NCI-H82 treated with DMSO at 0.1 percent for 48 hours (cell line): ENCODE measurements around the gene ZNF394.
A peak's percentile ranks its signal among the peaks of the same experiment; 100 is the strongest.

Experiments used
- DNase-seq: peaks from one replicate; lab custom pipeline; 2025; ENCODE audit not compliant: unreplicated experiment; lab: John Stamatoyannopoulos, UW

ZNF394 gene

DNA sequence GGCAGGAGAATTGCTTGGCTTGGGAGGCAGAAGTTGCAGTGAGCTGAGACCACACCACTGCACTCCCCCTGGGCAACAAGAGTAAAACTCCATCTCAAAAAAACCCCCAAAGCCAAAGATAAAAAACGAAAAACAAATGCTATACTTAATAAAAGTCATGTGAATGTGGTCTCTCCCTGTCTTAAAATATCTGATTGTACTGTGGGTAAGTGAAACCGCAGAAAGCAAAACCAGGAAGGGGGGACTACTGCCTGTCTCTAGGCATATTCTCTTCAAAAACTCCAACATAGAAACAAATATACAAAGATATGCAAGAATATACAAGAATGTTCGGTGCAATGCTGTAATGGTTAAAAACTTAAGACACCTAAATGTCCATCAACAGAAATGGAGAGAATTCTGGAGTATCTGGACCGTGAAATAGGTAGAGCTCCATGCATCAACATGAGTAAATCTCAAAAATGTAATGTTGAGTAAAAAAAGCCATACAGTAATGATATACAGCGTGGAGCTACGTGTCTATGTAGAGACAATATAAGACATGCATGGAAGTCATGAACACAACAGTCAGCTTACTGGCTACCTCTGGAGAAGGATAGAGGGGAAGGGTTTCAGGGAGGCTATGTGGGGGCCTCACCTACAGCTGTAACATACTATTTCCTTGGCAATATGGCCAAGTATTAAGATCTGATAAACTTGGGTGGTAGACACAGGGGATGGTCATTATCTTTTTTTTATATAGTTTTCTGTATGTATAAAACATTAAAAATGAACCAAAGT lies 2.1 kb downstream of the ZNF394 start:
- DNase-seq: no peak

DNA sequence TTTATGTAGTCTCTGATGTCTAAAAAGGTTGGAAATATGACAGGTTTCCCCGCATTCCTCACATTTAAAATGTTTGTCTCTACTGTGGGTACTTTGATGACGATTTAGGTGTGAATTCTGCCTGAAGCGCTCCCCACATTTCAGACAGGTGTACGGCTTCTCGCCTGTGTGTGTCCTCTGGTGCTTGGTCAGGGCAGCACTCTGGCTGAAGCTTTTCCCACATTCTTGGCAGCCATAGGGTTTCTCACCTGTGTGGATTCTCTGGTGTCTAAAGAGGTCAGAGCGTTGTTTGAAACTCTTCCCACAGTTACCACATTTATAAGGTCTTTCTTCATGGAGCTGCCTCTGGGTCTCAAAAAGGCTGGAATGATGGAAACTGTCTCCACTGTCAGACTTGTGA lies 6.3 kb downstream of the ZNF394 start:
- no peak for DNase-seq

DNA sequence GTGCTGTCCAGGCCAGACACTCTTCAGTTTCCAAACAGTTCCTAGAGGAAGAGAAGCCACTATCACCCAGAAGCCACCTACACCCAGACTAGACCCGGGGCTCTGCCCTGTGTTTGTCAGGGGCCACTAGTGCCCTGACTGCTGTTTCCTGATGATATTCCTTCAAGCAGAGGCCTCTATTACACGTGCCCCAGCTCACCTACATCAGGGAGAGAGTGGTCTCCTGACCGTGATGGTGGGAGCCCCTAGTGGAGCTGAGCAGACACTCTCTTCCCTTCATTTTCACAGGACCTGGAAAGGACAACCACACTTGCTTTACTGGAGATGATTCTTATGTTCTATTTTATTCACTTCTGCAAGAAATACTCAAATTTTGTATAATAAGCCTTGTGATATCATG lies 9.2 kb downstream of the ZNF394 start:
- no peak for DNase-seq

DNA sequence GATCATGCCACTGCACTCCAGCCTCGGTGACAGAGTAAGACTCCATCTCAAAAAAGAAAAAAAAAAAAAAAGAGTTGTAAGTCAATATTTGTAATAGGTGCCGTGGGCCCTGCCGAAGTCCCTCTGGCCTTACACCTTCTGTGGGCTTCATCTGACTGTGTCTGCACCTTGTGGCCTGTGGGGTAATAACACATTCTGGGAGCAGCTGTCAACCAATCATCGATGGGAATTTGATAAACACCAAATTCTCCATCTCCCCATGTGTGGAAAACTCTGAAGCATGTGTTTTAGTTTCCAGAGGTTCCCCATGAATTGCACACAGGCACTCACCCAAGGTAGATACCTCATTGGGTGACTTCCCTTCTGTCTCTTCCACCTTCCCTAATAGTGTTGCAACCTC lies 10.8 kb downstream of the ZNF394 start:
- DNase-seq: no peak

DNA sequence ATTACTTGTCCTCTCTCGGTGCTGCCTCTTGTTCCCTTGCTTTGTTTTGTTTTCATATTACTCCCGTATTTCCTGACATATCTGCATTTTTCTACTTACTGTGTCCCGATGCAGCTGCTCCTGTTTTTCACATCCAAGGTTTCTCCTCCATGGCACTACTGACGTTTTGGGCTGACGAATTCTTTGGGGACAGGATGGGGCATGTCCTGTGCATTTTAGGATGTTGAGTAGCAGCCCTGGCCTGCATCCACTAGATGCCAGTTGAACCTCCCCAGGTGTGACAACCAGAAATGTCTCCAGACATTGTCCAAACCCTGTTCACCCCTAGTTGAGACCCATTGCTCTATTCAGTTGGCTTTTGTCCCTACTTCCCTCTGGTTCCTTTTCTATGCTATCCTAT lies 15.0 kb downstream of the ZNF394 start:
- no peak for DNase-seq

DNA sequence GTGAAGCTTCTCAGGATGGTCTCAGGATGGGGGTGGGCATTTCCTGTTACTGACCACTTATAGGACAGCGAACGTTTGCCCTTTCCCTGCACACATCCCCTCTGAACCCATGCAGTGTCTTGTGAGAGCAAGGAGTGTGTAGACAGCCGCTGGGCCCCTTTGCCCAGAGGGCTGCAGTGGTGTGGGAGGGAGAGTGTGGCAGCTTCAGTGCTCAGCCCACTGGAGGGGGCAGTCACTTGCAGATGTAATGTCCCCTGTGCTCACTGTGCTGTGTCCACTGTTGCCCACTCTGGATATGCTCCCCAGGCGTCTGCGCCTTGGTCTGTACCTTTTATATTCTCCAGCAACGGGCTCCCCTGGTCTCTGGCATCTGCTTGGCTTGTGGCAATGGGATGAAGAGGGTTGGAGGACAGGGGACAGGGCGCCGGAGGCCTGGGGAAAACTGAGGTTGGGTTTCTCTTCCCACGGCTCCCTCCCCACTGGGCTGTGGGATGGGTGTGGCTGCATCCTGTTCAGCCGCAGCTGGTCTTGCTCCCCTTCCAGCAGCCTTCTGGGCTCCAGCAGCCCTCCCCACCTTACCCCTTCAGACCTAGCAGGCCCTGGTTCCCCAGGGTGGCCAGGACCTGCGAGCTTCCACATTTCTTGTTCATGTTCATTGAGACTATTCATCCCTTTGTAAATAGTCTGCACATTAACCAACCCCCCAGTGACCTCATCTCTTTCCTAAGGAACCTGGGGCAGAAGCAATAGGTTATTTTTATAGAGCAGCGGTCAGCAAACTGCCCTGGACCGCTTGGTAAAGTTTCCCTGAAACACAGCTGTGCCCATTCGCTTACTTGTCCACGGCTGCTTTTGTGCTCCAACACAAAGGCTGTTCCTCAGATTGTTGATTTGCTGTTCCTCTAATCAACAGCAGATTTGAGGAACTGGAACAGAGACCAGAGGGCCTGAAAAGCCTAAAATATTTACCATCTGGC lies 21.3 kb downstream of the ZNF394 start:
- no peak for DNase-seq

DNA sequence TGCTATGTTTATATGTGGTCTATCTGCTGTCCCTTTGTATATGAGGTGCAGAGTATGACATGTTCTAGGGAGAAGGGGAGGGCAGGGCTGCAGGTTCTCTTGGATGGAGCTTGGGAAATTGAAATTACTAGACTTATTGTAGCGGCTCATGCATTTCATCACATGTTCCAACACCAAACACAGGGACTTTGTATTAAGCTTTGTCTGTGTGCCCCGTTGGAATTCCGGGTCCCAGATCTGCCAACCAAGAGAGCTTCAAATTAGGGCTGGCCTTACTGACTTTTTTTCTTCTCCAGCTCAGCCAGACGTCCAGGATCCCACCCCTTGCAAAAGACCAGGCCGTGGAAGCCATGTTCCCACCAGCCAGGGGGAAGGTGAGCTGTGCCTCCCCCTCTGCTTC lies 24.0 kb downstream of the ZNF394 start:
- no peak for DNase-seq

DNA sequence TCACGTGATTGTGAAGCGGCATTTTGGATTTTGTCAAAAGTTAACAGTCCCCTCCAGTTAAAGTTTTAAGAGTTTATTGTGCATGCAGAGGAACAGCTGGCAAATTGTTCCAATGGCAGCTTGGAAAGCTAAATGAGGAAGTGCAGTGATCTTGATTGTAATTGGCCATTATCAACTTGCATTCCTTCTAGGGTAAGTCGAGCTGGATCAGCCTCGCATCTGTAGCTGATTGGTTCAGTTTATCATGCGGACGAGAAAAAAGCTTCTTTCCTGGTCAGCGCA lies 26.8 kb downstream of the ZNF394 start:
- no peak for DNase-seq

DNA sequence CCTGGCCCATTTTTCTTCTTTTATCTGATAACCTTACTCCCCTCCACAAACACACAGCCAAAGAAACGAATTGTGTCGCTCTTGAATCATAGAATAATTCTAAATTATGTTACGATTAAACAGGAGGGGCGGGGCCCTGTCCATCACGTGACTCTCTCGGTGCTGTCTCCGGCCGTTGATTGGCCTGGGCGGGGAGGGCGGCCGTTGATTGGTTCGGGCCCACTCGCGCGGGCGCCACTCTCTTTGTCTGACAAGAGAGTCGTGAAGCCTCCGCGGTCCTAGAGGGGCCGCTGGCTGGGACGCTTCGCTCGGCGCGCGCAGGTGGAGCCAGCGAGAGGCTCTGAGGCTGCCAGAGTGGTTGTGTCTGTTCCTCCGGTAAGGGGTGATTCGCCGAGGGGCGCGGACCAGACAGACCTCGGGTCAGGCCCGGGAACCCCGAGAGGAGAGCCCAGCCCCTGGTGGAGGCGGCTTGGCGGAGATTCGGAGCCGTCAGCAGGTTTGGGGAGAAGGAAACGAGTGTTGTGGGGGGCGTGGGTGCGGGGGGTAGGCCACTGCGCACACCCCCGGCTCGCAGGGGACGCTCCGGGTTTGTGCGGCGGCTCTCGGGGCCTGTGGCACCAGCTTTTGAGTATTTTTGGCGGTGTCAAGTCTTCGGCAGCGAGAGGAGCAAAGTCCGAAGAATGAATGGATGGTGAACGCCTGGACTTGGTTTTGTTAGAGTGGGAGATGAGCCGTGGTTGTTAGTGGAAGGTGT lies 27.3 kb downstream of the ZNF394 start, which contains the start of gene ZNF789:
Gene ZNF789 (plus strand): TSS at position 330 of the 754 bp plus-strand sequence. CDS start 3,567 bp downstream, outside the sequence.
- DNase-seq: peak; percentile 80

DNA sequence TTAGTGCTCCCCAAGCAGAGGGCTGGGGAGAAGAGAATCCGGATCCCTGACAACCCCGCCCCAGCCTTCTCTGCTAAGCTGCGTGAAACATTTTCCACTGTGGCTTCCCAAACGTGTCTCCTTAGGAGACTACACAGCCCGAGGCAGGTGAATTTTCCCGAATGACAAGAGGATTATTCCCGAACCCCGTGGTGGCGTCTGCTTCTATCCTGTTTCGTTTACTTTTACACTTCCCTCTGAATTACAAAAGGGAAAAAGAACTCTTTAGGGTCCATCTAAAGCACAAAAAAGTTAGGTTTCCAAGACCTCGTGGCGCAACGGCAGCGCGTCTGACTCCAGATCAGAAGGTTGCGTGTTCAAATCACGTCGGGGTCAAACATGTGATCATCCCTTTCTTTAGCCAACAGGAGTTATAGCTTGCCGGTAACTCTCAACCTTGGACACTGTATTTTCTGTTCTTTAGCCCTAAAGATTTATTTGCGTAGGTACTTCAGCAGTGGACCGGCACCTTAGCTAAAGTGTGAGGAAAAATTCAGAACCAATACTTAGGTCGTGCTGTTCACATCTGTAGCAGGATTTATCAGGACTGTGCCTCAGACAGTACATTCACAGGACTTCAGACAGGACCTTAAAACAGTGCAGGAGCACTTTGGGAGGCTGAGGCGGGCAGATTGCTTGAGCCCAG lies 30.6 kb downstream of the ZNF394 start:
- no peak for DNase-seq

DNA sequence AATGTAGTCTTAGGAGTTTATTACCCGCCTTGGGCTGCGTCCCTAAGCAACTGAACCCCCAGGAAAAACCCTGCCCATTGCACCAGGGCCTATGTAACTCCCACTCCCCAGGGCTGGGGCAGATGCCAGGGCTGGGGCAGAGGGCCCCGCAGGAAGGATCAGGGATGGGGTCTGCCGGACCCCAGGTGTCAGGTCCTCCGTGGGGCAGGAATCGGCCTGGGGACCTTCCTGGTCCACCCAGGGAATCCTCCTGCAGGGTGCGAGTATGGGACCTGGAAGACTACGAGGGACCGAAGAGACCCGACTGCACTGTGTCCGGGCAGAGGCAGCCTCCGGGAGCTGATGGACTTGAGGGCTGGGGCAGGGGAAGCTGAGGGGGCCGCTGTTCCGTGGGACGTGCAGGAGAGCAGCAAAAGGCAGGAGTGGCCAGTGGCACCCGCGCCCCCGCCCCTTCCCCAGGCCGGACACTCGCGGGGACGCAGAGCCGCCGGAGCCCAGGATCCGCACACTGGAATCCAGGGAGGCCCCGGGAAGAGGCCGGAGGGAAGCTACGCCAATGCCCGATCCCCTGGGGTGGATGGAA lies 31.7 kb downstream of the ZNF394 start:
- DNase-seq: no peak

DNA sequence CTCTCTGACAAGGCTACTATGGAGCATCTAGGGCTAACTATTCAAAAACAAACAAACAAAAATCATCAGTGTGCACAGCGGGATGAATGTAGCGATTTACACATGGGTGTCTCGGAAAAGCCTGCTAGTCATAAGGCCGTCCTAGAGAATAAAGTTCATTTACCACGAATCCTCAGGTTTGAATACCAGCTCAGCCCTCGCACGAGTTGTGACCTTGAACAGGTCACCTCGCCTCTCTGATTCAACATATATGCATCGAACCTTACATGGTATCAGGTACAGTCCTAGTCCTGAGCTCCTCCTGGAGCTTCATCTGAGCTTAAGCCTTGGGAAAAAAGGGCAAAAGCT lies 34.7 kb downstream of the ZNF394 start:
- DNase-seq: no peak

DNA sequence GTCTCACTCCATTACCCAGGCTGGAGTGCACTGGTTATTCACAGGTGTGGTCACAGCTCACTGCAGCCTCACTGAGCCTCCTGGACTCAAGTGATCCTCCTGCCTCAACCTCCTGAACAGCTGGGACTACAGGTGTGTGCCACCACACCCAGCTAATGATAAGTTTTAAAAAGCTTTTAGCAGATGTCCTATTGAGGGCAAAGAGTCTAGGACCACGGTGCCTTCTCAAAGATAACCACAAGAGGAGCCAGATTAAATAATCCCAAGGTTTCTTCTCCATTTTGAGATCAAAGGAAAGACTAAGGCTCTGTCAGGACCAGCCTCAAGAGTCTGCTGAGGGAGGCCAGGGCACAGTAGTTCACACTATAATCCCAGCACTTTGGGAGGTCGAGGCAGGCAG lies 38.9 kb downstream of the ZNF394 start:
- no peak for DNase-seq

DNA sequence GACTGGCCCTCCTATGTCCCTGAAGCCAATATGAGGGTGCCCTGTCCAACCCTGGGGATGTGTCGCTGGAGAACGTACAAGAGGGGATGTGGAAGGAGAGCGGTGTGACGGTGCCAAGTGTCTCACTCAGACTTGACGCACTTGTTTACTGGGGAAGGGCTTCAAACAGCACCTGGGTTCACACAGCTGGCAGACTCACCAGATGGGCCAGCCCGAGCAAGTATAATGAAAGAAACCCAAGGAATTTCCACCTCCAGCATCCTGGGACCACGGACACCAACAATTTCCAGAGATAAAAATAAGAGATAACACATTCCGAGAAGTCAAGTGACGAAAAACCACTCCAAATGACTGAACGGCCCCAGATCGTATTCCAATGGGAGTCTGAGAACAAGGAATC lies 39.4 kb downstream of the ZNF394 start:
- DNase-seq: no peak

DNA sequence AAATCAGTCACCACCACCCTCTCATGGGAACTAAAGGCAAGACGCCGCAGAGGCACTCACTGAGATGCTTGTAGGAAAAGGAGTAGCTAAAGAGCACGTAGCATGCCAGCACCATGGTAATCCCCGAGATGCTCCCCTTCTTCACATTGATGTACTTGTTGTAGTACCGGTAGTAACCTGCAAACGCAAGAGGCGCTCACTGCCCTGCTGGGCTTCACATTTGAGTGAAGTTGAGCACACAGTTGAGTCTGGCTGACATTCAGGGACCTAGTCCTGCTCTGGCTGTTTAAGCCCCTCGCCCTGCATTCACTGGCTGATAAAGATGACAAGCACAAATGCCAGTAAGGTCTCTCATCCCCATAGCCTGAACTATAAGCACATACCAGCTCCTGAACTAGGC lies 41.0 kb downstream of the ZNF394 start:
- no peak for DNase-seq

DNA sequence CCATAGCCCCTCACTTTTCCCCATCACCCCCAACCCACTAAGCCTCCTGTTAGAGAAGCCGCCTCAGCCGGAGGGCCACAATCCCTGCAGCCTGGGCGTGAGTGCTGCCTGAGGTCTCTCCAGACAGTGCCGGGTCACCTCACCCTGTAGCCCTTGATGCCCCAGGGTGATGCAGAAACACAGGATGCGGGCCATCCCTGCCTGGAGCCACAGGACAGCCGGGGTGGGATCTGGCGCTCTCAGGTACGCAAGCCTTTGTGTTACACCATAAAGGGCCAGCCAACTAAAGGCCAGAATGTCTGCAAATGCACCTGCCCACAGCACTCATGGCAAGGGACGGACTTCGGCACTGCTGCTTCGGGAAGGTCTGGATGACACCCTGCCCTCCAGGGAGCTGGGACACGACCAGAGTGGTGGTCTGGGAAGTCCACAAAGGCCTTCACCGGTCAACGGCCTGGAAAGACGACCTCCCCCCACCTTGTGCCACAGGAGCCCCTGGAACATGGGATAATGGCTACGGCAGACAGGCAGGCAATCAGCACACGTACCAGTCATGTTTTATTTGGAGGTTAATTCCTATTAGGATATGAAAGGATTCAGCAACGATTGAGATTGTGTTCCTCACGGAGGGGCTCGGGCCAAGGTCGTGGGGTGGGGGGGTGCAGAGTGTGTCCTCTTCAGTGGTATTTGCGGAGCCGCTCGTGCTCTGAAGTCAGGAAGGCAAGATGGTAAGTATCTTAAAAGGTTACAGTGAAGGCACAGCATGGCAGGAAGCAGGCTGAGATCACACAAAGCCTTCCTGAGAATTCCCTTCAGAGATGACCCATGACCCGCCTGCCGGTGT lies 42.2 kb downstream of the ZNF394 start:
- DNase-seq: no peak

DNA sequence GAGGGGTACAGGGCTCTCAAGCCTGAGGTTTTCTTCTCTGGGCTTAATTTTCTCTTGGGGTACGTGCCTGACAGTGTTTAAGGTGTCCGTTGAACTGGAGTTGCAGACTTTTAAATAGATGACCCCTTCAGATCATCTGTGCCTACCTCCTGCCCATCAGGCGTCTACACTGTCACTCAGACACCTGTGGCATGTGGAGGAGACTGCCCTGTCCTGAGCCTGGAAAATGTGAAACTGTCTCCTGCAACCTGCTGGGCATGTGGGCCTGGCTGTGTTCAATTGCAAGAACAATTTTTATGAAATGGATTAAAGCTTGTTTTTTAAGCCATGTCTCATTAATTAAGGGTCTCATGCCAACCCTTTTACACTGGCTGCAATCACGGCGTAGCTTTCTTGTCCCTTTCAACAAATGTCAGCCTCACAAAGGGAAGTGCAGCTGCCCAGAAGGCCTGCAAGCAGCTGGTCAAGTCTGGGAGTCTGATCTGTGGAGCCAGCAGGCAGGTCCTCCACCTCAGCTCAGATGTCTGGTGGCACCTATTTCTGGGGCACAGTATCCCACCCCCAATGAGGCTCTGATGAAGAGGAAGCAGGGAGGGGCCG lies 42.9 kb downstream of the ZNF394 start:
- DNase-seq: no peak

DNA sequence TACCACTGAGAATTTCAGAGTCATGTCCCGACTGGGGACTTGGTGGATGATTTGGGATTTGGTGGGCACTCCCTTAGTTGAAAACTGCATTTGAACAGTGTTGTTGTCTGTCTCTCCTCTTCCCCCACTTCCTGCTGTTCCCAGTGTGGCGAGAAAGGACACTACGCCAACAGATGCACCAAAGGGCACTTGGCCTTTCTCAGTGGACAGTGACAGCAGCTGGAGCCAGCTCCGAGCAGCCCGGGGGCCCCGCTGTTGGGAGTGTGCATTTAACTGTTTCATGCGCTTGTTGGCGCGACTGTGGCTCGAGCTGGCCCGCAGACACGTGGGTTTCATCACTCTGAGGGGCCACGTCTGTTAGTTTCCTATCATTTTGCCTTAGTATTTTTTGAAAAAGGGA lies 43.8 kb downstream of the ZNF394 start:
- DNase-seq: no peak

DNA sequence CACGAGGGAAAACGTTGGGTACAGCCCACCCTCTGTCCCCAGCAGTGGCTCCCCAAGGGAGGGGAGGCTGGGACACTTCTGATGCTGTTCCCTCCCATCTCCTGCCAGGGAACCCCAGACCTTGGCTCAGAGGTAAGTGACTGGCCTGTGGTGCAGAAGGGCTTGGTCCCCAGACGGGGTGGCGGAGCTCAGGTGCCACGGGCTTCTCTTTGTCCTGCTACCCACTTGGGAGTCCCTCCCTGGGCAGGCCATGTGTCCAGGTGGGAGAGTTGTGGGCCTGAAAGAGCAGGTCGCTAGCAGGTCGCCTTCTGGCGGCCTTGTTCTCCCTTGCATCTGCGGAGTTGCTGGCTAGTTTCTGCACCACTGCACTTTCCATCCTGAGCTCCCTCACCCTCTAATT lies 44.2 kb downstream of the ZNF394 start:
- no peak for DNase-seq
